G401.6 (cell line): ENCODE measurements around the gene TNRC6C.
"Not testable (repeated sequence)": the region's sequence is repeated elsewhere in the genome, so short reads cannot be mapped to it uniquely, and the experiment has no call there.

Source experiments
- FAIRE-seq: peaks from 2 replicates; lab custom pipeline; 2012; peaks lifted over from hg19 to GRCh38; lab: Jason Lieb, UNC

TNRC6C gene

GRCh38 chr17:78113804-78114785, 155.6 kb downstream of the TNRC6C start:
- no peak for FAIRE-seq

DNA sequence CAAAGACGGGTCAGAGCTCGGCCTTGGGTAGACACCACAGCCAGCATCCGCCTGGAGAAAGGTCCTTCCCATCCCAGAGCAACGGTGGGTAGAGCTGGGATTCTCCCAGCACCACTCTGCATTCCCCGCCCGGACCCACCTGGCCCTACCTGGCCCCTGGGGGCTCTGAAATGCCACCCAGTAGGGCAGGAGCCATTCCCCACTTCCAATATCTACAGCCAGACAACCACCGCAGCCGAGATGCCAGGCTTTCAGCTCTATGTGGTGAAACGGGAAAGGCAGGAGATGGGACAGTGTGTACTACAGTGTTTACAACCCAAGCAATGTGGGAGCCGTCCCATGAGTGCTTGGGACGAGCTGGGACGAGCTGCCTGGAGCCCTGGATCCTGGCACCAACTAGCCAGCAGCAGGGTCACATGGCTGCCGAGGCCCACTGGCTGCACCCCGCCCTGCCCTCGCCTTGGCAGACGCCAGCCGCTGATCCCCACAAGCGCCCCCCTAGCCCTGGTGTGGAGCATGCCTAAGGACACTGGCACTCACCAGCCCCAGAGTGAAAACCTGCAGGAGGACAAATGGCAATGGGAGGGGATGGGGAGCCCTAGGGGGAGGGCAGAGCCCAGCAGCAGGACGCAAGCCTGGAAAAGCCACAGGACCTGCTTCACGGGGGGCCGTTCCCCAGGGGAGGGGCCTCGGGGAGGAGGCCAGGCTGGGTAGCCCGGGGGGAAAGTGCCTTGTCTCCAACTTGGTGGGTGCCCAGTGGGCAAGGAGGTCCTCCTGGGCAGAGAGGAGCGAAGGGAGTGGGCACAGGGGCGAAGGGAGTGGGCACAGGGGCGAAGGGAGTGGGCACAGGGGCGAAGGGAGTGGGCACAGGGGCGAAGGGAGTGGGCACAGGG, 156.6 kb downstream of the TNRC6C start:
- no peak for FAIRE-seq

DNA sequence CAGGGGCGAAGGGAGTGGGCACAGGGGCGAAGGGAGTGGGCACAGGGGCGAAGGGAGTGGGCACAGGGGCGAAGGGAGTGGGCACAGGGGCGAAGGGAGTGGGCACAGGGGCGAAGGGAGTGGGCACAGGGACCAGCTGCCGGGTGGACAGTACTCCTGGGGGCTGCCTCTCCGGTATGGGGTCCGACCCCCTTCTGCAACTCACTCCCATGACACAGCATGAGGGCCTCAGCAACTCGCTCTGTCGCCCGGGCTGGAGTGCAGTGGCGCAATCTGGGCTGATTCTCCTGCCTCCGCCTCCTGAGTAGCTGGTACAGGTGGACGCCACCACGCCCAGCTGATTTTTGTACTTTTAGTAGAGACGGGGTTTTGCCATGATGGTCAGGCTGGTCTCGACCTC, 157.3 kb downstream of the TNRC6C start:
- FAIRE-seq = not testable (repeated sequence)

- no peak for FAIRE-seq
These were observed 157.9 kb downstream of the TNRC6C start for GRCh38 chr17:78116411-78116810.

DNA sequence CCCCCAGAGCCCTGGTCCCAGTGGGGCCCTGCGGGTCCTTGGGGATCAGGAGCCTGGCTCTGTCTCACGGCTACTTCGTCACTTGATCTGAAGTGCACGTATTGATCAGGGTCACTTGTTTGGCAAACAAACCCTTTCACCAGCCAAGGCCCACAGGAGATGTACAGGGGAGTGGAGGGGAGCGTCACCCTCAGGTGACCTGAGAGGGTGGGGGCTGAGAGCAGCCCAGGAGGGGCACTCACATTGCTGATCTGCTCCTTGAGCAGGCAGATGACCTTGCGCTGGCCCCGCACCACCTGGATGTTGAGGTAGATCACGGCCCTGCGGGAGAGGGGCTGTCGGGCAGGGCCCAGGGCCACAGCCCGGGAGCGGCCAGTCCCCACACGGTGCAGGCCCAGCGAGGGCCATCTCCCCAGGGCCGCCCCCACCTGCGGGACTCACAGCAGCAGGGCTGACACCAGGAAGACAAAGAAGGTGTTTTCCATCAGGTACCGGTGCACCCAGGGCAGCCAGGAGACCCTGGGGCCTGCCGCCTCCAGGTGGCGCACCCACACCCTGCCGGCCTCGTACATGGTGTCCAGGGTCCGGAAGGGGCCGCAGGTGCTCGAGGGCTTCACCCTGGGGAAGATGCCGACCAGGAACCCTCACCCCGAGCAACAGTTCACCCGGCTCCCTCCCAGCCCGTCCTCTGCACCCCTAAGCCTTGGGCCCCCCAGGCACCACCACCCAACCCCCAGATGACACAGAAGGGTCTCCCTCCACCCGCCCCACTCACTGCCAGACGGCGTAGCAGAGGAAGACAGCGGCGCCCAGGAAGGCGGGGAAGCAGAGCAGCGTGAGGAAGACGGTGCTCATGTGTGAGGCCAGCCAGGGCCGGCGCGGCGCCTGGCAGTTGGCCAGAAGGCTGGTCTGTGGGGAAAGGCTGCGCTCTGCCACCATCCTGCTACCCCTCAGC, 158.8 kb downstream of the TNRC6C start:
- no peak for FAIRE-seq

DNA sequence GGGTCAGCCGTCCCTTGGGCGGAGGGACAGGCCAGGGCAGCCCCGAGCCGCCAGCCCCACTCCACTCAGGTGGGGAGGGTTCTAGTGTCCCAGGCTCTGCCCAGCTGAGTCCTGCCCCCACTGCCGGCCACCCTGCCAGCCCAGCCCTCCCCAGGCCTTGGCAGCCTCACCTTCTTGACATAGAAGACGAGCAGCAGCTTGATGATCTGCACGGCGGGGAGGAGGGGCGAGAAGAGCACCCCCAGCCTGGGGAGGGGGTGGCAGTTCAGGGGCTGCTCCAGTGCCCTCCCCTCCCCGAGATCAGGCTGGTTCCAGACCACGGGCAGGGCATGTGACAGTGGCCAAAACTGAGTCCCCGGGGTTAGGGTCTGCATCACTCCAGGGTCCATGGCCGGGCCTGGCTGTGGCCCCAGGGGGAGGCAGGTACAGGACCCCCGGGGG, 160.3 kb downstream of the TNRC6C start:
- no peak for FAIRE-seq

- FAIRE-seq = no peak
These were observed 162.0 kb downstream of the TNRC6C start for GRCh38 chr17:78120537-78120936.

GRCh38 chr17:78120971-78121800, 162.7 kb downstream of the TNRC6C start:
- no peak for FAIRE-seq

DNA sequence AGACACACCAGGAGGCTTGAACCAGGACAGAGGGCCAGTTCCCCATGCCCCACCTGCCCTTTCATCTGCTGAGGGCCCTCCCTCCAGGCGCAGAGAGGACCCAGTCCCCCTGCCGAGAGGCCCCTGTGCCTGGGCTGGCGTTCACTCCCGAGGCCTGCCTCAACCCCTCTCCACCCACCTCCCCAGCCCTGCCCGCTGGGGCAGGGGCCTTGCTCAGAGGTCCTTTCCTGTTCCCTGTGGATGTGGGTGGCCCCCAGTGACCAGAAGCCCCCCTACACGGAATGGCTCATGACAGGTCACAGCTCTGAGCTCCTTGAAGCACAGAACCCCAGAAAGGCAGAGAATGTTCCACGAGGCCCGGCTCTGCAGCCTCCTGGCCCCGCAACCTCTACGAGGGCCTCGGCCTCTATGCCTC, 163.3 kb downstream of the TNRC6C start:
- no peak for FAIRE-seq

GRCh38 chr17:78122216-78122930, 163.9 kb downstream of the TNRC6C start:
- no peak for FAIRE-seq

- no peak for FAIRE-seq
These were observed 164.4 kb downstream of the TNRC6C start for GRCh38 chr17:78122931-78123249.

DNA sequence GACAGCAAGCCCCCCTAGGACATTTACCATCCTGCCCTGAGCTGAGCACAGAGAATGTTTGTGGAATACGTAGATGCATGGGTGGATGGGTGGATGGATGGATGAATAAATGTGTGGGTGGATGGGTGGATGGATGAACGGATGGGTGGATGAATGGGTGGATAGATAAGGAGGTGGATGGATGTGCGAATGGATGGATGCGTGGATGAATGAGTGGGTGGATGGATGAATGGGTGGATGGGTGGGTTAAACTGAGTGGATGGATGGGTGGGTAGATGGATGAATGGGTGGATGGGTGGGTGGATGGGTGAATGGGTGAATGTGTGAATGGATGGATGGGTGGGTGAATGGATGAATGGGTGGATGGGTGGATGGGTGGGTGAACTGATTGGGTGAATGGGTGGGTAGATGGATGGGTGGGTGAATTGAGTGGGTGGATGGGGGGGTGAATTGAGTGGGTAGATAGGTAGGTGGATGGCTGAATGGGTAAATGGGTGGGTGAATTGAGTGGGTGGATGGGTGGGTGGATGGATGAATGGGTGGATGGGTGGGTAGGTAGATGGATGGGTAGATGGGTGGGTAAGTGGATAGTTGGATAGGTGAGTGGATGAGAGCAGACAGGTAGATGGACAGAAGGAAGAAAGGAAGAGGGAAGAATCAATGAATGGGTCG, 164.9 kb downstream of the TNRC6C start:
- no peak for FAIRE-seq

DNA sequence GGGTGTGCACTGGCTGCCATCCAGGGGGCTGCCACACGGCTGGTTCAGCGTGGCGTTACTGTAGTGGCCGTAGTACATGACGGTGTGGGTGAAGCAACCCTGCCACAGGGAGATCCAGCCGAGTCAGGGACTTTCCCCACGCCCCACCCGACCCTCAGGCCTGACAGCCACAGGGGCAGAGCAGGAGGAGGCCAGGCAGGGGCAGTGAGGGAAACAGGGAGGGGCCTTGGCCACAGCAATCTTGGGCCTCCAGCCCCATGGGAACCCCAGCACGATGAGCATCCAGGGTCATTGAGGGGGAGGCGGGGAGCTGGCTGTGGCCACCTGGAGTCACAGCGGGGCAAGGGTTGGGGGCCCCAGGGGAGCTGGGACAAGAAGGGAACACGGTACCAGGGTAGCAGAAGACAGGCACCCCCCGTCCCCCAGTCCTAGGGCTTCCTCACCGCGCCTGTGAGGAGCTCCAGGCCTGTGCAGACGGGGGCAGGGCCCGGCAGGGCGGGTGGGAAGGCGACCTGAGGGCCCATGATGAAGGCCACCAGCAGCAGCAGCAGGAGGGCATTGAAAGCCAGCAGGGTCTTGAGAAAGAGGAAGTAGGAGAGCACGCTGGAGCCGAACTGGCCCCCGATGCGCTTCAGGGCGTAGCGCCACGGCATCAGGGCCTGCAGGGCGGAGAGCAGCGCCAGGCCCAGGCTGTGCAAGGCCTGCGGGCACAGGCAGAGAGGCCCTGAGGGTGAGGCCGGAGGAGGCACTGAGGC, 165.8 kb downstream of the TNRC6C start:
- FAIRE-seq = no peak

GRCh38 chr17:78124836-78125137, 166.3 kb downstream of the TNRC6C start:
- FAIRE-seq = no peak

DNA sequence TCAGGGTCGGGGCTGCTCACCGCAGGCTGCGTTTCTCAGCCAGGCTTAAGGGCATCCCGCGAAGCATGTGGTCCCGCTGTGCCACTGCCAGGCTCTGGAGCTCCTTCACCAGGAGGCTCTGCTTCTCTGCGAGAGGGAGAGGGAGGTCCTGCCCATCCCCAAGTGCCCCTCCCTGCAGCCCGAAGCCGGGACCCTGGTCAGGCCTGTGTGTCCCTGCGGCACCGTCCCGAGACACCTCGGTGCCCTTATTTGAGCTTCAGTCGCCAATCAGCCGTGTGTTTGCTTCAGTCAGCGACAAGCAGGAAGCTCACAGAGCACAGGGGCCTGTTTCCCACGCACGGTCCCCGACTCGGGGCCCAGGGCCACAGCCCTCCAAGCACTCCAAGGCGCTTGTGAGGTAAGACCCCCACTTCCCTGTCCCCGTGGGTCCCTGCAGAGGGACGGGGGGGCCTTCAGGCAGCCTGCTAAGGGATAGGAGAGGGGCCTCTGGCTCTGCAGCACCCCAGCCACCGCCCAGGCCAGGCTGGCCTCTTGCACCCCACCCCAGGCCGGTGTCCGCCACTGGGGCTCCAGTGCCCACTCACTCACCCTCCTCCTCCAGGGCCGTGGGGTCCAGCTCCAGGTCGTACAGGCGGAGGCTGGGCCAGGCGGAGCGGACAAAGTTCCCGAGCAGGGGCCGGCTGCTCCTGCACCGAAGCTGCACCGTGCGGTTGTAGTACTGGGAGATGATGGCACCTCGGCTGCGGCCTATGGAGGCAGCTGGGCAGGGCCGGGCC, 166.8 kb downstream of the TNRC6C start:
- FAIRE-seq = no peak

DNA sequence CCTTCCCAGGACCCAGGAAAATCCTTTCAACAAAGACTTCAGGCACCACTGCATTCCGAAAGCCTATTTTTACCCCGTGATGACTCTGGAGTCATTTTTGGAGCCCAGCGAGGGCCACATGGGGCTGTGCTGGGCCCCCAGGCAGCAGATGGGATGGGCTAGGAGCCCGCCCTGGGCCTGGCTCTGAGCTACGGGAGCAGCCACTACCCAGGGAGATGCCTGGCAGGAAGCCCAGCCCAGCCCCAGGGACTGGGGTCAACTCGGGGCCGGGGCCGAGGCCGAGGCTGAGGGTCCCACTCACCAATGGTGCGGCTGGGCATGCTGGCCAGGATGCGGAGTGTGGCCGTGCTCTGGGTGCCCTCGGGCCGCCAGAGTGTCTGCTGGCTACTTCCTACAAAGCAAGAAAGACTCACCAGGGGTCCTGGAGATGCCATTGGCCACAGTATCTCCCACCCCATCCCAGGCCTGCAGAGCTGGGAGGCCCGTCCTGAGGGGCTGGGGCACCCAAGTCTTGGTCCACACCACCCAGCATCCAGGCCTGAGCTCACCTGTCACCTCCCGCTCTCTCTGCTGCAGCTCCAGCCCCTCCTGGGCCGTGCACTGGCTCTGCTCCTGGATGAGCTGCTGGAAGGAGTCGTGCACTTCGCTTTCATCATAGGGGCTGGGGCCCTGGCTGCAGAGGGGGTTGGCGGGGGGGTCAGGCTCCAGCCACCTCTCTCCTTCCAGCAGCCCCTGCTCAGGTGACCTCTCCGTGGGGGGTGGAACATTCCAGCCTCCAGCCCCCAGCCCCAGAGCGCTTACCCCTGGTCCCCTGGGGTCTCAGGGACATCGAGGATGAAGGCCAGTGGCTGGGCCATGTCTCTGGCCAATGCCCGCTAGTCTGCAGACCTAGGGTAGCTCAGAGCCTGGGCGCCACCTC, 167.7 kb downstream of the TNRC6C start:
- FAIRE-seq = no peak

DNA sequence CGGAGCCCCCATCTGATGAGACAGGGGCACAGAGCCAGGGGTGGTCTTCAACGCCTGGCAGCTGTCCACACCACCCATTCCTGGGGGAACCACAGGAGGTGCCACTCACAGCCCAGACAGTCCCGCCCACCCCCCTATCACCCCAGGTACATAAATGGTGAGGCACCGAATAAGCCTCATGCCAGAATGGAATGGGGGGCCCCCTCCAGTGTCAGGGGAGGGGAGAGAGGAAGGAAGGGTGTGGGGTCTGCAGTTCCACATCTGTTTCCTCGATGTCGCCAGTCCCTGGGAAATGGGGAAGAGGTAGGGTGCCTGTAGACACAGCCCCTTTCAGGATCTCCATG, 168.4 kb downstream of the TNRC6C start:
- FAIRE-seq = no peak
